K562 (cell line): ENCODE measurements around the gene ULBP1. TPM values are rescaled to one million over a fixed set of nuclear protein-coding genes. Genes with fewer than 3 reads are reported as not detected.

Source experiments
- ATAC-seq: fragments of 200-7000 bp; cut with Tn5 transposase; 3 replicates; pipeline ENCODE4 v1.9.1; 2020; ENCODE audit warnings: moderate library complexity
- BruUV-seq: library from RNA; stranded (reverse); fragments of 400-500 nt; replicated peaks from 2 replicates; lab custom pipeline; 2021; lab: Mats Ljungman, UMichigan
- CTCF ChIA-PET: fragments of 300-600 bp; formaldehyde crosslinking; extraction: SDS; loops from one replicate; lab custom pipeline; 2021; ENCODE audit warnings: low intra/inter-chr PET ratio; lab: Yijun Ruan, JAX
- POLR2A ChIA-PET: fragments of 300-600, 350-650 bp; sonication (Branson Sonifier 250); formaldehyde crosslinking; extraction: SDS; loops from one replicate; lab custom pipeline; 2021; ENCODE audit warnings: antibody characterized with exemption, inconsistent platforms; lab: Yijun Ruan, JAX
- DNase-seq, 4 experiments: peaks; one replicate each; pipeline versions ENCODE4 v3.0.0 to v3.0.0-alpha.2; 2011 to 2018; ENCODE audit warnings: low spot score in 3 of 4, mixed read lengths in 3 of 4; ENCODE audit errors: extremely low read depth in 1 of 4
- FAIRE-seq: peaks from 2 replicates; lab custom pipeline; 2011; peaks lifted over from hg19 to GRCh38; lab: Jason Lieb, UNC
- H2AFZ ChIP-seq: 2 replicates; pipeline ENCODE4 v1.6.0; 2011; ENCODE audit warnings: low read depth, low read length, control low read depth, inconsistent platforms
- H3K27ac ChIP-seq: fragments of 200-600 bp; 3 replicates; pipeline ENCODE4 v1.8.0; 2011; ENCODE audit warnings: low read depth, mild to moderate bottlenecking, control low read depth, inconsistent platforms, low read length, moderate library complexity, mixed read lengths; ENCODE audit errors: extremely low read depth
- H3K27me3 ChIP-seq, 2 experiments: fragments of 300-600 bp in 1 of 2; 2 replicates in 1 of 2; 3 replicates in 1 of 2; pipeline versions ENCODE4 v1.6.0 to v1.8.0; 2011; ENCODE audit warnings: inconsistent platforms in 2 of 2, low read length in 2 of 2, mild to moderate bottlenecking in 1 of 2, mixed read lengths in 1 of 2, moderate library complexity in 1 of 2; ENCODE audit not compliant: control insufficient read depth in 2 of 2, insufficient read depth in 2 of 2
- H3K36me3 ChIP-seq: fragments of 300-600 bp; 3 replicates; pipeline ENCODE4 v1.8.0; 2011; ENCODE audit warnings: mild to moderate bottlenecking, low read length, inconsistent platforms; ENCODE audit not compliant: control insufficient read depth, insufficient read depth
- H3K4me1 ChIP-seq, 2 experiments: fragments of 200-600 bp in 1 of 2; replicated peaks in 1 of 2; 2 replicates in 1 of 2; 3 replicates in 1 of 2; pipeline versions ENCODE4 v1.5.1 to v1.8.0; 2011; ENCODE audit warnings: inconsistent platforms in 2 of 2, low read length in 2 of 2, mild to moderate bottlenecking in 1 of 2, mixed read lengths in 1 of 2, moderate library complexity in 1 of 2; ENCODE audit not compliant: control insufficient read depth in 2 of 2, insufficient read depth in 2 of 2
- H3K4me2 ChIP-seq: 2 replicates; pipeline ENCODE4 v1.6.1; 2011; ENCODE audit warnings: low read length, control low read depth, inconsistent platforms, mixed read lengths; ENCODE audit not compliant: insufficient read depth
- H3K4me3 ChIP-seq: fragments of 200-600 bp; sonication (generic), shearing (Covaris generic); 2 replicates; pipeline ENCODE4 v1.5.1; 2016; ENCODE audit warnings: control low read depth, inconsistent platforms
- H3K79me2 ChIP-seq: fragments of 200-600 bp; 3 replicates; pipeline ENCODE4 v1.8.0; 2011; ENCODE audit warnings: low read length, inconsistent platforms; ENCODE audit not compliant: control insufficient read depth, insufficient read depth
- H3K9ac ChIP-seq, 2 experiments: 2 replicates each; pipeline versions ENCODE4 v1.6.0 to v1.6.1; 2011; ENCODE audit warnings: low read depth in 2 of 2, low read length in 2 of 2, control low read depth in 1 of 2, inconsistent platforms in 1 of 2, mild to moderate bottlenecking in 1 of 2, mixed read lengths in 1 of 2; ENCODE audit not compliant: insufficient read depth in 1 of 2
- H3K9me1 ChIP-seq: one replicate; pipeline ENCODE4 v1.6.0; 2011; ENCODE audit warnings: inconsistent platforms, mild to moderate bottlenecking, low read length, moderate library complexity; ENCODE audit not compliant: control insufficient read depth, insufficient read depth
- H3K9me3 ChIP-seq: replicated peaks from 2 replicates; pipeline ENCODE4 v1.5.1; 2011; ENCODE audit warnings: low read depth, low read length, inconsistent platforms; ENCODE audit not compliant: control insufficient read depth, insufficient read depth
- H4K20me1 ChIP-seq: replicated peaks from 2 replicates; pipeline ENCODE4 v1.6.1; 2011; ENCODE audit warnings: low read length, inconsistent platforms, mixed read lengths; ENCODE audit not compliant: control insufficient read depth, insufficient read depth
- DPF2 ChIP-seq: fragments of 450-650 bp; IDR thresholded peaks from 2 replicates; pipeline ENCODE4 v1.6.1; 2016
- HINFP ChIP-seq: fragments of 450-650 bp; conservative IDR thresholded peaks from 2 replicates; pipeline ENCODE4 v1.6.1; 2016; ENCODE audit warnings: missing genetic modification characterization, low read depth, mild to moderate bottlenecking, control low read depth, missing compliant biosample characterization
- KLF13 ChIP-seq: fragments of 450-650 bp; IDR thresholded peaks from 2 replicates; pipeline ENCODE4 v1.6.1; 2016; ENCODE audit warnings: missing genetic modification characterization, low read depth, mild to moderate bottlenecking, missing compliant biosample characterization, moderate library complexity, borderline replicate concordance
- NEUROD1 ChIP-seq: fragments of 150-350 bp; IDR thresholded peaks from 2 replicates; pipeline ENCODE4 v1.6.1; 2014; ENCODE audit warnings: borderline replicate concordance, low read length, low read depth; ENCODE audit not compliant: partially characterized antibody
- NFIC ChIP-seq: fragments of 450-650 bp; IDR thresholded peaks from 2 replicates; pipeline ENCODE4 v1.6.1; 2017; ENCODE audit warnings: mild to moderate bottlenecking, inconsistent platforms
- RHOXF2B ChIP-seq: fragments of 250-450 bp; sonication (Bioruptor Pico); conservative IDR thresholded peaks from 2 replicates; pipeline ENCODE4 v1.5.1; 2021
- TRIM28 ChIP-seq: fragments of 450-650 bp; IDR thresholded peaks from 2 replicates; pipeline ENCODE4 v1.6.1; 2017
- ZNF140 ChIP-seq: fragments of 250-450 bp; sonication (Bioruptor Pico); IDR thresholded peaks from 2 replicates; pipeline ENCODE4 v1.8.0; 2021; ENCODE audit warnings: moderate library complexity, mild to moderate bottlenecking, inconsistent platforms
- ZNF77 ChIP-seq: fragments of 250-450 bp; sonication (Bioruptor Pico); IDR thresholded peaks from 2 replicates; pipeline ENCODE4 v1.5.0; 2020
- WGBS: fragments of 100-300 bp; shearing (Covaris generic); methylation state at CpG from one replicate; pipeline ENCODE4 v1.1.6; 2016; ENCODE audit warnings: low coverage, mixed read lengths; ENCODE audit not compliant: insufficient coverage; ENCODE audit errors: missing lambda C conversion rate; 5-methylcytosine and 5-hydroxymethylcytosine counted together
- in situ Hi-C: fragments of 300-500 bp; cut with MboI; formaldehyde crosslinking; loops from 4 replicates; pipeline ENCODE4 v1.15.0; 2018; ENCODE audit warnings: inconsistent platforms, mixed read lengths
- intact Hi-C: fragments of 100-400 bp; cut with micrococcal nuclease; formaldehyde crosslinking; loops from 2 replicates; pipeline ENCODE4 v1.14.2; 2022
- polyA plus RNA-seq, 8 experiments: library from polyadenylated mRNA; depleted of rRNA in 4 of 8; stranded (reverse) in 5 of 8; unstranded in 3 of 8; fragments of >200 nt; fragmentation: Nextera tagmentation in 2 of 8; fragmentation: Illumina TruSeq in 1 of 8; extraction: Ambion mirVana in 2 of 8; extraction: Trizol in 1 of 8; gene quantifications; 2 replicates each; pipeline versions ENCODE4 v1.2.1 to v1.2.3, GENCODE V29; 2011 to 2014; ENCODE audit warnings: inconsistent platforms in 1 of 8, missing spikeins in 1 of 8
- total RNA-seq, 7 experiments: library from RNA; depleted of rRNA in 6 of 7; stranded (reverse); fragments of >200 nt in 6 of 7; fragmentation: Illumina TruSeq in 2 of 7; extraction: Trizol in 2 of 7; gene quantifications; 2 replicates each; pipeline versions ENCODE4 v1.2.1 to v1.2.3, GENCODE V29; 2011 to 2021; ENCODE audit warnings: low replicate concordance in 1 of 7
- TF ChIP-seq, protein P1 (sequence below): fragments of 450-650 bp; IDR thresholded peaks from 2 replicates; pipeline ENCODE4 v1.7.0; 2016; ENCODE audit warnings: borderline replicate concordance
- TF ChIP-seq, protein P2 (sequence below), 2 experiments: fragments of 450-650 bp in 1 of 2; IDR thresholded peaks; 2 replicates each; pipeline ENCODE4 v1.6.1; 2011 to 2017; ENCODE audit warnings: low read depth in 2 of 2, antibody characterized with exemption in 1 of 2, borderline replicate concordance in 1 of 2, low read length in 1 of 2, mild to moderate bottlenecking in 1 of 2, mixed read lengths in 1 of 2; ENCODE audit not compliant: control insufficient read depth in 1 of 2
- TF ChIP-seq, protein P3 (sequence below): sonication (generic); formaldehyde crosslinking; IDR thresholded peaks from 2 replicates; pipeline ENCODE4 v1.8.1; 2023; ENCODE audit warnings: mild to moderate bottlenecking, missing genetic modification reagents

ULBP1 gene
- total and polyA plus RNA-seq, 9 of the 15 experiments (the other 6 are each of a cell fraction or from before 2014, with no cell fraction given), result 0.33 to 6.0 (median 2.5) TPM

DNA sequence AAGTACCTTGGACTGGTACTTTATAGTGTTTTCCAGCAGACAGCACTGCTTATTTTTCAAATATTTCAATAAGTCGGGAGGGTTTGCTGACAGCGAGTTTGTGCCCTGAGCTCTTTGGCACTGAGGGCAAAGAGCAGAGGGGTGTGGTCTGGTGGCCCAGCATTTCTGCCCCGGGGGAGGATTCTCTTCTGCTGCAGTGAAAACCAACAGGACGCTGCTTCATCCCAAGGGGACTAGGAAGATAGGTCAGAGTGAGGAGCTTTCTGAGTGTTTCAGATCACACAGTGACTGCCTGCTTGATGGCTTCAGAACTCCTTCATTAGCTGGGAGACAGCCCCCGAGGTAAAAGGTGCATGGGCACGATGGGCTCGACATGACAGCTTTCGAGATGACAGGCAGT, 13.3 kb upstream of the ULBP1 start:
- FAIRE-seq (no peak), DNase-seq (no peak), ATAC-seq (no peak)
- peaks cover 11 to 38% of the 10 kb centered on the region in 2 experiments for H3K27me3 ChIP-seq
- peaks cover 0 to 7% of the 10 kb centered on the region in 2 experiments; a peak in 1 of 5 replicates for H3K4me1 ChIP-seq
- no peak overlapping the region for H2AFZ ChIP-seq
- H3K36me3 ChIP-seq, result no peaks in the 10 kb centered on the region
- in situ Hi-C loops (no loop called here), intact Hi-C loops (no loop called here)
- H3K79me2 ChIP-seq, result no peaks in the 10 kb centered on the region
- no peak overlapping the region for H3K9ac ChIP-seq
- BruUV-seq, result no TSS peak
- H3K9me3 ChIP-seq, result no peaks in the 10 kb centered on the region
- H3K4me2 ChIP-seq, result no peak overlapping the region
- peaks cover 5% of the 10 kb centered on the region; the same call in 1 of the 2 replicates for H4K20me1 ChIP-seq
- no peak overlapping the region for H3K4me3 ChIP-seq
- CTCF ChIA-PET, result no interaction called here
- POLR2A ChIA-PET, result interaction anchor here (0.8 to 1.0 kb wide), 2 partner anchors 11 to 13 kb away, joined by 5 read pairs; partner anchors contain the start of gene ULBP1
- no peak overlapping the region for H3K27ac ChIP-seq
- WGBS, result 0% methylated on average over 8 of the region's 8 CpGs
- no peaks in the 10 kb centered on the region for H3K9me1 ChIP-seq
- TF ChIP-seq TRIM28 (no peak), HINFP (tag) (no peak), ZNF140 (CRISPR knock-in tag) (no peak), RHOXF2B (CRISPR knock-in tag) (no peak), KLF13 (tag) (no peak), DPF2 (no peak), ZNF77 (CRISPR knock-in tag) (no peak), NFIC (no peak), NEUROD1 (no peak)
- TF ChIP-seq, protein P1, sequence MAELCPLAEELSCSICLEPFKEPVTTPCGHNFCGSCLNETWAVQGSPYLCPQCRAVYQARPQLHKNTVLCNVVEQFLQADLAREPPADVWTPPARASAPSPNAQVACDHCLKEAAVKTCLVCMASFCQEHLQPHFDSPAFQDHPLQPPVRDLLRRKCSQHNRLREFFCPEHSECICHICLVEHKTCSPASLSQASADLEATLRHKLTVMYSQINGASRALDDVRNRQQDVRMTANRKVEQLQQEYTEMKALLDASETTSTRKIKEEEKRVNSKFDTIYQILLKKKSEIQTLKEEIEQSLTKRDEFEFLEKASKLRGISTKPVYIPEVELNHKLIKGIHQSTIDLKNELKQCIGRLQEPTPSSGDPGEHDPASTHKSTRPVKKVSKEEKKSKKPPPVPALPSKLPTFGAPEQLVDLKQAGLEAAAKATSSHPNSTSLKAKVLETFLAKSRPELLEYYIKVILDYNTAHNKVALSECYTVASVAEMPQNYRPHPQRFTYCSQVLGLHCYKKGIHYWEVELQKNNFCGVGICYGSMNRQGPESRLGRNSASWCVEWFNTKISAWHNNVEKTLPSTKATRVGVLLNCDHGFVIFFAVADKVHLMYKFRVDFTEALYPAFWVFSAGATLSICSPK, result no peak
- TF ChIP-seq, protein P2, sequence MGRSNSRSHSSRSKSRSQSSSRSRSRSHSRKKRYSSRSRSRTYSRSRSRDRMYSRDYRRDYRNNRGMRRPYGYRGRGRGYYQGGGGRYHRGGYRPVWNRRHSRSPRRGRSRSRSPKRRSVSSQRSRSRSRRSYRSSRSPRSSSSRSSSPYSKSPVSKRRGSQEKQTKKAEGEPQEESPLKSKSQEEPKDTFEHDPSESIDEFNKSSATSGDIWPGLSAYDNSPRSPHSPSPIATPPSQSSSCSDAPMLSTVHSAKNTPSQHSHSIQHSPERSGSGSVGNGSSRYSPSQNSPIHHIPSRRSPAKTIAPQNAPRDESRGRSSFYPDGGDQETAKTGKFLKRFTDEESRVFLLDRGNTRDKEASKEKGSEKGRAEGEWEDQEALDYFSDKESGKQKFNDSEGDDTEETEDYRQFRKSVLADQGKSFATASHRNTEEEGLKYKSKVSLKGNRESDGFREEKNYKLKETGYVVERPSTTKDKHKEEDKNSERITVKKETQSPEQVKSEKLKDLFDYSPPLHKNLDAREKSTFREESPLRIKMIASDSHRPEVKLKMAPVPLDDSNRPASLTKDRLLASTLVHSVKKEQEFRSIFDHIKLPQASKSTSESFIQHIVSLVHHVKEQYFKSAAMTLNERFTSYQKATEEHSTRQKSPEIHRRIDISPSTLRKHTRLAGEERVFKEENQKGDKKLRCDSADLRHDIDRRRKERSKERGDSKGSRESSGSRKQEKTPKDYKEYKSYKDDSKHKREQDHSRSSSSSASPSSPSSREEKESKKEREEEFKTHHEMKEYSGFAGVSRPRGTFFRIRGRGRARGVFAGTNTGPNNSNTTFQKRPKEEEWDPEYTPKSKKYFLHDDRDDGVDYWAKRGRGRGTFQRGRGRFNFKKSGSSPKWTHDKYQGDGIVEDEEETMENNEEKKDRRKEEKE (IDR thresholded peaks at IDR 0.05; ENCODE audit: borderline replicate concordance in 1 of 2, control insufficient read depth in 1 of 2, low read depth in 2 of 2, low read length in 1 of 2), result no peak
- TF ChIP-seq, protein P3, sequence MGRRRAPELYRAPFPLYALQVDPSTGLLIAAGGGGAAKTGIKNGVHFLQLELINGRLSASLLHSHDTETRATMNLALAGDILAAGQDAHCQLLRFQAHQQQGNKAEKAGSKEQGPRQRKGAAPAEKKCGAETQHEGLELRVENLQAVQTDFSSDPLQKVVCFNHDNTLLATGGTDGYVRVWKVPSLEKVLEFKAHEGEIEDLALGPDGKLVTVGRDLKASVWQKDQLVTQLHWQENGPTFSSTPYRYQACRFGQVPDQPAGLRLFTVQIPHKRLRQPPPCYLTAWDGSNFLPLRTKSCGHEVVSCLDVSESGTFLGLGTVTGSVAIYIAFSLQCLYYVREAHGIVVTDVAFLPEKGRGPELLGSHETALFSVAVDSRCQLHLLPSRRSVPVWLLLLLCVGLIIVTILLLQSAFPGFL (CRISPR knock-in tag), result no peak
